ENCODE results near the gene TENM4.

- no peak for TF ChIP-seq POLR2AphosphoS5 (IDR thresholded peaks at IDR 0.05)
- peak in 1 of 2 donors; percentile 60 for TF ChIP-seq CTCF (IDR thresholded peaks at IDR 0.05)
- no peak for TF ChIP-seq POLR2A (IDR thresholded peaks at IDR 0.05)
Measured at GRCh38 chr11:79400717-79401330, 40.0 kb downstream of the TENM4 start.
